ENCODE data around the gene GPR3. TPM values are rescaled to one million over a fixed set of nuclear protein-coding genes. Genes with fewer than 3 reads are reported as not detected.

The GPR3 gene
- total and polyA plus RNA-seq, 2 donors from 2014 or later, result 0.38 to 0.77 TPM

GRCh38 chr1:27399251-27400025 lies 7.0 kb downstream of the GPR3 start:
- Histone ChIP-seq H3K4me3 (ENCODE audit: low read length in 3 of 3) (peak overlapping the region in 1 of 3 donors; percentile 11), H3K9ac (ENCODE audit: low read length in 3 of 3) (no peak overlapping the region), H3K27ac (ENCODE audit: low read depth in 2 of 2, low read length in 2 of 2) (no peak overlapping the region), H3K36me3 (ENCODE audit: control insufficient read depth in 2 of 3, insufficient read depth in 3 of 3, low read length in 3 of 3) (no peaks in the 10 kb centered on the region), H3K4me1 (ENCODE audit: control insufficient read depth in 2 of 3, insufficient read depth in 2 of 3, low read depth in 1 of 3, low read length in 3 of 3) (peaks cover 6 to 18% (median 12%) of the 10 kb centered on the region in 3 donors), H3K9me3 (ENCODE audit: control insufficient read depth in 2 of 3, insufficient read depth in 1 of 3, low read length in 3 of 3) (no peaks in the 10 kb centered on the region), H3K27me3 (ENCODE audit: control insufficient read depth, insufficient read depth, low read length) (no peaks in the 10 kb centered on the region)
- FAIRE-seq (no peak), DNase-seq (peak; percentile 54 to 84 (median 69))
- TF ChIP-seq, protein P1, sequence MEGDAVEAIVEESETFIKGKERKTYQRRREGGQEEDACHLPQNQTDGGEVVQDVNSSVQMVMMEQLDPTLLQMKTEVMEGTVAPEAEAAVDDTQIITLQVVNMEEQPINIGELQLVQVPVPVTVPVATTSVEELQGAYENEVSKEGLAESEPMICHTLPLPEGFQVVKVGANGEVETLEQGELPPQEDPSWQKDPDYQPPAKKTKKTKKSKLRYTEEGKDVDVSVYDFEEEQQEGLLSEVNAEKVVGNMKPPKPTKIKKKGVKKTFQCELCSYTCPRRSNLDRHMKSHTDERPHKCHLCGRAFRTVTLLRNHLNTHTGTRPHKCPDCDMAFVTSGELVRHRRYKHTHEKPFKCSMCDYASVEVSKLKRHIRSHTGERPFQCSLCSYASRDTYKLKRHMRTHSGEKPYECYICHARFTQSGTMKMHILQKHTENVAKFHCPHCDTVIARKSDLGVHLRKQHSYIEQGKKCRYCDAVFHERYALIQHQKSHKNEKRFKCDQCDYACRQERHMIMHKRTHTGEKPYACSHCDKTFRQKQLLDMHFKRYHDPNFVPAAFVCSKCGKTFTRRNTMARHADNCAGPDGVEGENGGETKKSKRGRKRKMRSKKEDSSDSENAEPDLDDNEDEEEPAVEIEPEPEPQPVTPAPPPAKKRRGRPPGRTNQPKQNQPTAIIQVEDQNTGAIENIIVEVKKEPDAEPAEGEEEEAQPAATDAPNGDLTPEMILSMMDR (IDR thresholded peaks at IDR 0.05; ENCODE audit: borderline replicate concordance, extremely low read depth, insufficient read depth), result no peak
- intact Hi-C loops (cut with DNase I), result no loop called here

- FAIRE-seq, result no peak
- no peak overlapping the region for H3K27ac ChIP-seq (ENCODE audit: low read depth in 2 of 2, low read length in 2 of 2)
- no peaks in the 10 kb centered on the region for H3K9me3 ChIP-seq (ENCODE audit: control insufficient read depth in 2 of 3, insufficient read depth in 1 of 3, low read length in 3 of 3)
- no peak overlapping the region for H3K9ac ChIP-seq (ENCODE audit: low read length in 3 of 3)
- H3K27me3 ChIP-seq (ENCODE audit: control insufficient read depth, insufficient read depth, low read length), result no peaks in the 10 kb centered on the region
- TF ChIP-seq, protein P1 (IDR thresholded peaks at IDR 0.05; ENCODE audit: borderline replicate concordance, extremely low read depth, insufficient read depth), result no peak
- no peak for DNase-seq
- peaks cover 6 to 21% (median 12%) of the 10 kb centered on the region in 3 donors for H3K4me1 ChIP-seq (ENCODE audit: control insufficient read depth in 2 of 3, insufficient read depth in 2 of 3, low read depth in 1 of 3, low read length in 3 of 3)
- H3K4me3 ChIP-seq (ENCODE audit: low read length in 3 of 3), result peak overlapping the region in 1 of 3 donors; percentile 11
- H3K36me3 ChIP-seq (ENCODE audit: control insufficient read depth in 2 of 3, insufficient read depth in 3 of 3, low read length in 3 of 3), result no peaks in the 10 kb centered on the region
- intact Hi-C loops (cut with DNase I), result no loop called here
Observed at GRCh38 chr1:27400082-27400962, 7.9 kb downstream of the GPR3 start.

DNA sequence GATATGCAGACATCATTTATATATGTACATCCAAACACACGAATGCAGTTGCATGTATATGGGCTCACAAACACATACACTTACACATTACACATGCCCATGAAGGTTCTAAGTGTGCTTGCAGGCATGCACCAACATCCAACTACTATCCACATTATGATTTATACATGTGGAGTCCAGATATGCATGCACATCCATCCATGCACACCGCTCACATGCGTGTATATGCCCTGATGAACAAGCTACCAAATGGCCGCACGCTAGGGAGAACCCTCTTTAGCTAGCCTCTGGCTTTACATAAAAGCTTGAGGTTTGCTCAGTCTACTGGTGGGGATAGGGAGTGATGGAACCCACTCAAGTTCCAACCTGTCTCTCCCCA lies 8.5 kb downstream of the GPR3 start:
- intact Hi-C loops (cut with DNase I), result no loop called here
- Histone ChIP-seq H3K9ac (ENCODE audit: low read length in 3 of 3) (no peak overlapping the region), H3K4me3 (ENCODE audit: low read length in 3 of 3) (no peak overlapping the region), H3K9me3 (ENCODE audit: control insufficient read depth in 2 of 3, insufficient read depth in 1 of 3, low read length in 3 of 3) (no peaks in the 10 kb centered on the region), H3K27me3 (ENCODE audit: control insufficient read depth, insufficient read depth, low read length) (no peaks in the 10 kb centered on the region), H3K36me3 (ENCODE audit: control insufficient read depth in 2 of 3, insufficient read depth in 3 of 3, low read length in 3 of 3) (no peaks in the 10 kb centered on the region), H3K4me1 (ENCODE audit: control insufficient read depth in 2 of 3, insufficient read depth in 2 of 3, low read depth in 1 of 3, low read length in 3 of 3) (peaks cover 6 to 21% (median 12%) of the 10 kb centered on the region in 3 donors), H3K27ac (ENCODE audit: low read depth in 2 of 2, low read length in 2 of 2) (no peak overlapping the region)
- FAIRE-seq (no peak), DNase-seq (no peak)
- TF ChIP-seq, protein P1 (IDR thresholded peaks at IDR 0.05; ENCODE audit: borderline replicate concordance, extremely low read depth, insufficient read depth), result no peak
